Neuronal stem cell (in vitro differentiated cells): ENCODE data around the gene CLCC1.

Experiments used
- DNase-seq: peaks from one replicate; pipeline ENCODE4 v3.0.0-alpha.2; 2013; ENCODE audit warnings: low spot score
- H2AFZ ChIP-seq: one replicate; pipeline ENCODE4 v1.6.1; 2013; ENCODE audit warnings: mild to moderate bottlenecking, low read length, inconsistent platforms
- H2AK5ac ChIP-seq: 2 replicates; pipeline ENCODE4 v1.6.1; 2013; ENCODE audit warnings: low read depth, mild to moderate bottlenecking, inconsistent platforms, low read length, moderate library complexity, mixed read lengths
- H2BK120ac ChIP-seq: 2 replicates; pipeline ENCODE4 v1.6.1; 2013; ENCODE audit warnings: low read depth, mild to moderate bottlenecking, inconsistent platforms, low read length, moderate library complexity, mixed read lengths
- H2BK12ac ChIP-seq: one replicate; pipeline ENCODE4 v1.6.1; 2013; ENCODE audit warnings: low read length, inconsistent platforms
- H2BK15ac ChIP-seq: 2 replicates; pipeline ENCODE4 v1.6.1; 2013; ENCODE audit warnings: mild to moderate bottlenecking, low read length, inconsistent platforms, mixed read lengths
- H2BK5ac ChIP-seq: one replicate; pipeline ENCODE4 v1.6.1; 2013; ENCODE audit warnings: inconsistent platforms, mild to moderate bottlenecking, low read length, moderate library complexity
- H3K14ac ChIP-seq: one replicate; pipeline ENCODE4 v1.6.1; 2013; ENCODE audit warnings: low read length, inconsistent platforms
- H3K18ac ChIP-seq: 2 replicates; pipeline ENCODE4 v1.6.1; 2013; ENCODE audit warnings: low read length, inconsistent platforms
- H3K23ac ChIP-seq: 2 replicates; pipeline ENCODE4 v1.6.1; 2013; ENCODE audit warnings: low read depth, mild to moderate bottlenecking, mixed read lengths, low read length, inconsistent platforms; ENCODE audit not compliant: poor library complexity
- H3K27ac ChIP-seq: replicated peaks from 3 replicates; pipeline ENCODE4 v1.5.1; 2013; ENCODE audit warnings: low read length, inconsistent platforms
- H3K27me3 ChIP-seq, 3 experiments: 2 replicates each; pipeline ENCODE4 v1.6.1; 2013; ENCODE audit warnings: low read length in 3 of 3, mild to moderate bottlenecking in 2 of 3, inconsistent platforms in 1 of 3, low read depth in 1 of 3, mixed read lengths in 1 of 3, moderate library complexity in 1 of 3; ENCODE audit not compliant: control insufficient read depth in 3 of 3, insufficient read depth in 3 of 3
- H3K36me3 ChIP-seq, 2 donors: replicated peaks in 1 of 2; 2 replicates each; pipeline ENCODE4 v1.6.1; 2013; ENCODE audit warnings: low read length in 2 of 2; ENCODE audit not compliant: control insufficient read depth in 2 of 2, insufficient read depth in 2 of 2
- H3K4ac ChIP-seq: 2 replicates; pipeline ENCODE4 v1.6.1; 2013; ENCODE audit warnings: inconsistent platforms, mild to moderate bottlenecking, low read length, moderate library complexity
- H3K4me1 ChIP-seq, 2 donors: 1 replicate in 1 of 2; 2 replicates in 1 of 2; pipeline ENCODE4 v1.6.1; 2013; ENCODE audit warnings: low read length in 2 of 2, low read depth in 1 of 2; ENCODE audit not compliant: control insufficient read depth in 2 of 2, insufficient read depth in 1 of 2
- H3K4me2 ChIP-seq: one replicate; pipeline ENCODE4 v1.6.1; 2013; ENCODE audit warnings: mild to moderate bottlenecking, low read length, inconsistent platforms; ENCODE audit not compliant: insufficient read depth, poor library complexity, severe bottlenecking
- H3K4me3 ChIP-seq, 2 donors: 2 replicates each; pipeline ENCODE4 v1.5.1; 2013; ENCODE audit warnings: low read length in 2 of 2, mild to moderate bottlenecking in 2 of 2, inconsistent platforms in 1 of 2, moderate library complexity in 1 of 2
- H3K79me1 ChIP-seq: one replicate; pipeline ENCODE4 v1.6.1; 2013; ENCODE audit warnings: low read depth, mild to moderate bottlenecking, inconsistent platforms, low read length, moderate library complexity
- H3K9ac ChIP-seq: one replicate; pipeline ENCODE4 v1.6.1; 2013; ENCODE audit warnings: mild to moderate bottlenecking, low read depth, low read length, inconsistent platforms; ENCODE audit not compliant: poor library complexity
- H3K9me3 ChIP-seq, 2 donors: replicated peaks in 1 of 2; 2 replicates each; pipeline versions ENCODE3 to v1.6.1; 2013; ENCODE audit warnings: low read length in 2 of 2, mild to moderate bottlenecking in 2 of 2, inconsistent platforms in 1 of 2, low read depth in 1 of 2, mixed read lengths in 1 of 2, moderate library complexity in 1 of 2; ENCODE audit not compliant: control insufficient read depth in 2 of 2, insufficient read depth in 1 of 2
- H4K8ac ChIP-seq: one replicate; pipeline ENCODE4 v1.6.1; 2013; ENCODE audit warnings: low read depth, mild to moderate bottlenecking, inconsistent platforms, low read length, moderate library complexity
- H4K91ac ChIP-seq: one replicate; pipeline ENCODE4 v1.6.1; 2013; ENCODE audit warnings: low read length, low read depth, mild to moderate bottlenecking, inconsistent platforms; ENCODE audit not compliant: poor library complexity
- WGBS, 2 donors: extraction: QIAGEN DNeasy Blood & Tissue Kit; methylation state at CpG; one replicate each; pipeline ENCODE4 v1.1.7; 2013; ENCODE audit warnings: missing lambda C conversion rate in 2 of 2, mixed read lengths in 1 of 2; ENCODE audit not compliant: insufficient read length in 2 of 2, insufficient replicate concordance in 1 of 2; ENCODE audit errors: extremely low coverage in 2 of 2; 5-methylcytosine and 5-hydroxymethylcytosine counted together

The CLCC1 gene

DNA sequence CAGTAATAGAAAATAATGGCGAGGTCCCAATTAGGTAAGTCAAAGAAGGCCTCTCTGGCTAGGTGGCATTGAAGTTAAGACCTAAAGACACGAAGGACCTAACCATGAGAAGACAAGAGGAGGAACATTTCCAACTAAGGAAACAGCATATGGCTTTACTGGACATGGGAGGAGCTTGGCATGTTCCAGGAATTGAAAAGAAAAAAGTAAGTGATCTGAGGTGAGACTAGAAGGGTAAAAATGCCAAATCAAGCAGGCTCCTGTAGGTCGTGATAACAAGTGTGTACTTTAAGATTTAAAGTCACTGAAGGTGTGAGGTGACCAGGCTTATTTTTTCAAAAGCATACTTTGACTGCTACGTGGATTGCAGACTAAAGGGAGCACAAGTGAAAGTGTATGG is 13.4 kb upstream of the CLCC1 start:
- Histone ChIP-seq H3K4ac (no peak overlapping the region), H3K9ac (no peak overlapping the region), H3K9me3 (peaks cover 2 to 3% of the 10 kb centered on the region in 2 donors), H3K36me3 (peaks cover 3 to 63% of the 10 kb centered on the region in 2 donors), H2BK15ac (no peak overlapping the region), H3K27ac (no peak overlapping the region), H3K4me3 (no peak overlapping the region), H2BK12ac (no peak overlapping the region), H4K8ac (no peak overlapping the region), H2AK5ac (no peak overlapping the region), H3K79me1 (no peaks in the 10 kb centered on the region), H3K18ac (no peak overlapping the region), H3K4me2 (no peak overlapping the region), H3K27me3 (no peaks in the 10 kb centered on the region), H2BK120ac (no peak overlapping the region), H3K14ac (no peak overlapping the region), H4K91ac (no peak overlapping the region), H3K4me1 (no peaks in the 10 kb centered on the region), H2BK5ac (no peak overlapping the region), H3K23ac (no peak overlapping the region), H2AFZ (no peak overlapping the region)
- no CpG with 5 or more reads among the region's 4 CpGs for WGBS, 2 donors
- DNase-seq: no peak

DNA sequence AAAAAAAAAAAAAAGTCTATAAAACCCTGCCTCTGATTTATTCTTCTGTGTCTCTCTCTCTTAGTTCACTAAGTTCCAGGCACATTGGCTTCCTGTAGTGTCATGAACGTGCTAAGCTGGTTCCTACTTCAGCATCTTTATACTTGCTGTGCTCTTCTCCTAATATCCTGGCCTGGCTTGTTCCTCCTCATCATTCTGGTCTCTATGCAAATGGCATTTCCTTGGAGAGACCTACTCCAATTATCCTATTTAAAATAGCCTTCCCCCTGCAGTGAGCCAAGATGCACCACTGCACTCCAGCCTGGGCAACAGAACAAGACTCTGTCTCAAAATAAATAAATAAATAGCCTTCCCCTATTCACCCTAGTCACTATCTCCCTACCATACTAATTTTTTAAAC is 9.7 kb upstream of the CLCC1 start:
- H3K9me3 ChIP-seq: no peaks in the 10 kb centered on the region
- H3K18ac ChIP-seq: no peak overlapping the region
- H3K9ac ChIP-seq: no peak overlapping the region
- H3K36me3 ChIP-seq: peaks cover 1 to 54% of the 10 kb centered on the region in 2 donors
- H3K14ac ChIP-seq: no peak overlapping the region
- no peak overlapping the region for H2BK5ac ChIP-seq
- H3K4me1 ChIP-seq: no peaks in the 10 kb centered on the region
- H3K27ac ChIP-seq: no peak overlapping the region
- no peak overlapping the region for H4K91ac ChIP-seq
- no CpG with 5 or more reads among the region's 1 CpG for WGBS, 2 donors
- no peak overlapping the region for H2BK120ac ChIP-seq
- H3K79me1 ChIP-seq: no peaks in the 10 kb centered on the region
- H3K23ac ChIP-seq: no peak overlapping the region
- no peaks in the 10 kb centered on the region for H3K27me3 ChIP-seq
- no peak overlapping the region for H2AFZ ChIP-seq
- no peak overlapping the region for H2BK12ac ChIP-seq
- no peak overlapping the region for H3K4ac ChIP-seq
- H4K8ac ChIP-seq: no peak overlapping the region
- H2AK5ac ChIP-seq: no peak overlapping the region
- no peak overlapping the region for H3K4me2 ChIP-seq
- no peak overlapping the region for H2BK15ac ChIP-seq
- no peak overlapping the region for H3K4me3 ChIP-seq
- no peak for DNase-seq

GRCh38 chr1:108969346-108969745 is 6.1 kb upstream of the CLCC1 start:
- Histone ChIP-seq H4K8ac (no peak overlapping the region), H3K79me1 (no peaks in the 10 kb centered on the region), H3K27me3 (no peaks in the 10 kb centered on the region), H2AFZ (no peak overlapping the region), H4K91ac (no peak overlapping the region), H2BK12ac (no peak overlapping the region), H3K4me3 (no peak overlapping the region), H2BK5ac (no peak overlapping the region), H3K36me3 (peaks cover 1 to 32% of the 10 kb centered on the region in 2 donors), H3K9ac (no peak overlapping the region), H3K4ac (no peak overlapping the region), H2BK120ac (no peak overlapping the region), H3K18ac (no peak overlapping the region), H3K4me1 (no peaks in the 10 kb centered on the region), H3K14ac (no peak overlapping the region), H2AK5ac (no peak overlapping the region), H3K4me2 (no peak overlapping the region), H2BK15ac (no peak overlapping the region), H3K9me3 (no peaks in the 10 kb centered on the region), H3K27ac (no peak overlapping the region), H3K23ac (no peak overlapping the region)
- DNase-seq: no peak

- H3K36me3 ChIP-seq: peaks cover 2 to 27% of the 10 kb centered on the region in 2 donors
- peak overlapping the region; percentile 69 for H3K4me2 ChIP-seq
- peak overlapping the region; percentile 89 for H3K14ac ChIP-seq
- H3K79me1 ChIP-seq: no peaks in the 10 kb centered on the region
- no peaks in the 10 kb centered on the region for H3K9me3 ChIP-seq
- no peak overlapping the region for H3K9ac ChIP-seq
- H2BK5ac ChIP-seq: no peak overlapping the region
- no peak overlapping the region for H4K91ac ChIP-seq
- DNase-seq: no peak
- no CpG with 5 or more reads among the region's 12 CpGs for WGBS, 2 donors
- H3K27ac ChIP-seq: no peak overlapping the region
- peak overlapping the region; percentile 97 for H3K23ac ChIP-seq
- peak overlapping the region; percentile 99 for H3K18ac ChIP-seq
- no peak overlapping the region for H2AK5ac ChIP-seq
- no peaks in the 10 kb centered on the region for H3K27me3 ChIP-seq
- H2BK12ac ChIP-seq: no peak overlapping the region
- H3K4ac ChIP-seq: no peak overlapping the region
- peak overlapping the region; percentile 98 for H2AFZ ChIP-seq
- no peak overlapping the region for H4K8ac ChIP-seq
- no peak overlapping the region for H2BK120ac ChIP-seq
- no peaks in the 10 kb centered on the region for H3K4me1 ChIP-seq
- H2BK15ac ChIP-seq: peak overlapping the region; percentile 79
- peak overlapping the region; percentile 90 to 98 for H3K4me3 ChIP-seq
These were observed 618 bp downstream of the CLCC1 start for GRCh38 chr1:108962681-108963051.
